SKM-1 treated with dmso at 0.1 percent for 144 hours (cell line): ENCODE measurements around the gene PSMD14.

Experiments
- DNase-seq: peaks from one replicate; lab custom pipeline; 2025; ENCODE audit not compliant: unreplicated experiment; lab: John Stamatoyannopoulos, UW

The PSMD14 gene

DNA sequence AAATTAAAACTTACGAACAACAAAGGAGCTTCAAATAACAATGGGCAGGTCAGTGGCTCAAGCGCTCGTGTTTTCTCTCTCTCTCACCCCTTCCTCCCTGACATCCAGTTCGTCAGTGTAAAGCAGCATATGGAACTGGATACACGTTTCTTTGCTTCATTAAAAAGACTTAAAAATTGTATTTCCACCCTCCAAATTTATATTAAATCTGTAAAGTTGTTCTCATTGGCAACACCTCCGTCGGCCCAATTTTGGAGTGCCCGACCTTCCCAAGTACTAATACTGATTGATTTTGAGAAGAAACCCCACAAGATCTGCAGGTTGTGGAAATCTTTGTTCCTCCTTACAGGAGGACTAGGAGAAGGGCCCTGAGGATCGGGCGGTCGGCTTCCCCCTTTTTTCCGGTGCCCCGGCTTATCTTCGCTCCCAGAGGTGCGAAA is 110.1 kb downstream of the PSMD14 start:
- no peak for DNase-seq

DNA sequence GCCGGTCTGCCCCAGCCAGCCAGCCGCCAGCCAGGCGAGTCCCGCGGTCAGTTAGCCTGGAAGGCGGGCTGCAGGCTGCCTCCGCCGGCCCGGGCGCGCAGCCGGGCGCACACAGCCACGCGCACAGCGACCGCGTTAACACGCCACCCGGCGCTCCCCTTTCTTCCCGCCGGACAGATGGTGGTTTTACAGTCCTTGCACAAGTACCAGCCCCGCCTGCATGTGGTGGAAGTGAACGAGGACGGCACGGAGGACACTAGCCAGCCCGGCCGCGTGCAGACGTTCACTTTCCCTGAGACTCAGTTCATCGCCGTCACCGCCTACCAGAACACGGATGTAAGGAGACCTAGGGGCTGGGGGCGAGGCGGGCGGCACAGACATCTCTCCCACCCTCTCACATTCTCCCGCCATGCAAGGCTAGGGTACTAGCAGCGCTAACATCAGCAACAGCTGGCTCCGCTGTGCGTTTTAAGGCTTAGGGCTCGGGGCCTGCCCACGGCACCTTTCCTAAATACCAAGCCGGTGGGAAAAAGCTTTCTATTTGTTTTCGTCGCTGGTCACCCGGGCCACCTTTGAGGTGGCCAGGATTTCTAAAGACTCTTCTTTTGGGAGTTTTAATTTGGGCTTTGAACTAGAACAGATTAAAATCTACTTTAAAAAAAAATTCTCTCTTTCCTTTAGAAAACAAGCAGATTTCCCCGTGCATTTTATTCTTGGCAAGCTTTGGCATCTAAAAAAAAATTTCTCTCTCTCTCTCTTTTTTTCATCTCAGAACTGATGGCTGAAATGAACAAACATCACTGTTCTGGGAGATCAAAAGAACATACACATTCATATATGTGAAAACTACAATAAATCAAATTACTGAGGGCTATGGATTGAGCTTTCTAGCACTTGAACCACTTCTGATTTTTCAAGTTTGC is 110.8 kb downstream of the PSMD14 start:
- no peak for DNase-seq

DNA sequence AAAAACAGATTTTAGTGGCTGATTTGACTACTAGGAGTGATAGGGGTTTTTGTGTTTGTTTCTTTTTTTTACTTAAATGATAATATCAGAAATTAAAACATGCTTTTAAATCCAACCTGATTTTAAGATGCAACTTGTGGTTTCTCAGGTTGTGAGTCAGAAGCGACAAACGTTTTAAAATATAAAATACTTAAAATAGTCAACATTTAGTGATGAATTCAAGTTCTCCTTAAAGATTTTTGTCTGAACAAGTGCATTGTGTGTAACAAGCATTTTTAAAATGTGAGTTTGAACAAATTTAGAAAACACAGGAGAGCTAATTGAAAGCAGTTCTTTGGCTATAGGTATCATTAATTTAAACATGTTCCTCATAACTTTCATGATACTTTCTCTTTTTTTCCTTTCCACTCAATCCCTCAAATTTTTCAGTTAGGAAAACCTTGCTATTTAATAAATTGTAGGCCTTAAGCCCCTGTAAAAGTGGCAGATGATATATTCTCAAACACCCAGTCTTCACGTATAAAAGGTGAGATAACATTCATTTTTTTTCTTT is 111.5 kb downstream of the PSMD14 start:
- no peak for DNase-seq

DNA sequence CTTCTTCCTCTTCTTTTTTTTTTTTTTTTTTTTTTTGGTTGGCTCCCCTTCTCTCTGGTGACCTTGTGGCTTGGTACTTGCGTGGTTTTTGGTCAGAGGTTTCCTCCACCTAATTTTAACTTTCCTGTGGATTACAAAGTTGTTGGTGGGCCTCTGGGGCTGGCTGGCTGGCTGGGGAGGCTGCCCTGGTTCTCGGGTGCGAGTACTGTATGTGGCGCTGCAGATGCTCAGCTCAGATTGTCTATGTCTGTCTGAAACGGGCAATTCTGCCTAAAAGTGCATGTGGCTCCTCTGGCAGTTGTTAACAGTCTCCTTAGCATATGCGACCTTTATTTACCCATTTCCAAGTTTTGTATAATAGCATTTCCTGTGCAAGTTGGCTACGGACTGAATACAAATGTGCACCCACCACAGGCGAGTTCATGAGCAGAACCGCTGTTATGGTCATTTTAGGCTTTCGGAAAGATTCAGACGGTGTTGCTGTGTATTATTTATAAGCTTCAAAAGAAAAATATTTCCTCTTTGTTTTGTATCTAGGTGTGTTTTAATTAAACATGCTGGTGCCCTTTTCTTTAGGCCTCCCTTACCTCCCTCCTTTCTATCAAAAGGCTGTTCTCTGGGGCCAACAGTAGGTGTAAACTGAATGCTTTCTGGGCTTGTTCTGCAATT is 112.3 kb downstream of the PSMD14 start:
- no peak for DNase-seq

DNA sequence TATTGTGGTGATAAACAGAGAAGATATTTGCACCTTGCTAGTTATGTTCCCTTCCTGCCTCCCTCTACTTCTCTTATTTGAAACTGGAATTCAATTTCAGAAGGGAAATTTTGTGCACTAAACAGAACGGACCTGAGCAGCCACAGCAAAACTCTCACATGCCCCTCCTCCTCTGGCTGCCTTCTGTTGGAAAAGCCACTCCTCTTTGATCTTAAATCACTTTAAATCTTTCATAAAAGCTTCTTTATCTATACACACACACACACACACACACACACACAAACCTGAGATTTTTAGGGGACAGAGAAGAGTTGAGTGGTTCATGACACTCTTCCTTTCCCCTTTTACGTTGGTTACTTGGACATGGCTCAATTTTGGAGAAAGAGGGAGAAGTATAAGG is 113.5 kb downstream of the PSMD14 start:
- no peak for DNase-seq

DNA sequence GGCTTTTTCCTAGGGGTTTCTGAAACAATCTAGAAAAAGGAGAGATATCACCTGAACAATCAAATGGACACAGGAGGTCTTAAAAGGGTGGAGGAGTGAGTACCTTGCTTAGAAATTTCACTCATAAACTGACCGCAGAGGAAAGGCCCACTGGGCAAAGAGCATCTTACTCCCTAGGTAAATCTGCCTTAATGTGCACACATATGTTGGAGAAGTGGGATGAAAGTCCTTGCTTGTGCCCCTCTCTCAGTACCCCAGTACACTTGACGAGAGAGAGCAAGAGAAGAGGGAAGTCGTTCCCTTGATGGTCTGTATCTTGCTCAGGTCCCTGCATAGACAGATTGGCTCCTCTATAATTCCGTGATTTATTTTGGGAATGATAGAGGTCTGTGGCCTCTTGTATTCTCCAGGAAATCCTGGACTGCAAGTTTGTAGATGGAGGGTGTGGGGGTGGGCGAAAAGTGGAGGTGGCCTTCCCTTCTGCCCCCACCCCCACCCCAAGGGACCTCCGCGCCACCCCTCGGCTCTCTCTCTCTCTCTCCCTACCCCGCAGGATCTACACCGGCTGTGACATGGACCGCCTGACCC is 114.7 kb downstream of the PSMD14 start:
- no peak for DNase-seq

DNA sequence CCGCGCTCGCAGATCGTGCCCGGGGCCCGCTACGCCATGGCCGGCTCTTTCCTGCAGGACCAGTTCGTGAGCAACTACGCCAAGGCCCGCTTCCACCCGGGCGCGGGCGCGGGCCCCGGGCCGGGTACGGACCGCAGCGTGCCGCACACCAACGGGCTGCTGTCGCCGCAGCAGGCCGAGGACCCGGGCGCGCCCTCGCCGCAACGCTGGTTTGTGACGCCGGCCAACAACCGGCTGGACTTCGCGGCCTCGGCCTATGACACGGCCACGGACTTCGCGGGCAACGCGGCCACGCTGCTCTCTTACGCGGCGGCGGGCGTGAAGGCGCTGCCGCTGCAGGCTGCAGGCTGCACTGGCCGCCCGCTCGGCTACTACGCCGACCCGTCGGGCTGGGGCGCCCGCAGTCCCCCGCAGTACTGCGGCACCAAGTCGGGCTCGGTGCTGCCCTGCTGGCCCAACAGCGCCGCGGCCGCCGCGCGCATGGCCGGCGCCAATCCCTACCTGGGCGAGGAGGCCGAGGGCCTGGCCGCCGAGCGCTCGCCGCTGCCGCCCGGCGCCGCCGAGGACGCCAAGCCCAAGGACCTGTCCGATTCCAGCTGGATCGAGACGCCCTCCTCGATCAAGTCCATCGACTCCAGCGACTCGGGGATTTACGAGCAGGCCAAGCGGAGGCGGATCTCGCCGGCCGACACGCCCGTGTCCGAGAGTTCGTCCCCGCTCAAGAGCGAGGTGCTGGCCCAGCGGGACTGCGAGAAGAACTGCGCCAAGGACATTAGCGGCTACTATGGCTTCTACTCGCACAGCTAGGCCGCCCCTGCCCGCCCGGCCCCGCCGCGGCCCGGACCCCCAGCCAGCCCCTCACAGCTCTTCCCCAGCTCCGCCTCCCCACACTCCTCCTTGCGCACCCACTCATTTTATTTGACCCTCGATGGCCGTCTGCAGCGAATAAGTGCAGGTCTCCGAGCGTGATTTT is 115.5 kb downstream of the PSMD14 start:
- DNase-seq: no peak

DNA sequence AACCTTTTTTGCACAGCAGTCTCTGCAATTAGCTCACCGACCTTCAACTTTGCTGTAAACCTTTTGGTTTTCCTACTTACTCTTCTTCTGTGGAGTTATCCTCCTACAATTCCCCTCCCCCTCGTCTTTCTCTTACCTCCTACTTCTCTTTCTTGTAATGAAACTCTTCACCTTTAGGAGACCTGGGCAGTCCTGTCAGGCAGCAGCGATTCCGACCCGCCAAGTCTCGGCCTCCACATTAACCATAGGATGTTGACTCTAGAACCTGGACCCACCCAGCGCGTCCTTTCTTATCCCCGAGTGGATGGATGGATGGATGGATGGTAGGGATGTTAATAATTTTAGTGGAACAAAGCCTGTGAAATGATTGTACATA is 116.2 kb downstream of the PSMD14 start:
- no peak for DNase-seq

DNA sequence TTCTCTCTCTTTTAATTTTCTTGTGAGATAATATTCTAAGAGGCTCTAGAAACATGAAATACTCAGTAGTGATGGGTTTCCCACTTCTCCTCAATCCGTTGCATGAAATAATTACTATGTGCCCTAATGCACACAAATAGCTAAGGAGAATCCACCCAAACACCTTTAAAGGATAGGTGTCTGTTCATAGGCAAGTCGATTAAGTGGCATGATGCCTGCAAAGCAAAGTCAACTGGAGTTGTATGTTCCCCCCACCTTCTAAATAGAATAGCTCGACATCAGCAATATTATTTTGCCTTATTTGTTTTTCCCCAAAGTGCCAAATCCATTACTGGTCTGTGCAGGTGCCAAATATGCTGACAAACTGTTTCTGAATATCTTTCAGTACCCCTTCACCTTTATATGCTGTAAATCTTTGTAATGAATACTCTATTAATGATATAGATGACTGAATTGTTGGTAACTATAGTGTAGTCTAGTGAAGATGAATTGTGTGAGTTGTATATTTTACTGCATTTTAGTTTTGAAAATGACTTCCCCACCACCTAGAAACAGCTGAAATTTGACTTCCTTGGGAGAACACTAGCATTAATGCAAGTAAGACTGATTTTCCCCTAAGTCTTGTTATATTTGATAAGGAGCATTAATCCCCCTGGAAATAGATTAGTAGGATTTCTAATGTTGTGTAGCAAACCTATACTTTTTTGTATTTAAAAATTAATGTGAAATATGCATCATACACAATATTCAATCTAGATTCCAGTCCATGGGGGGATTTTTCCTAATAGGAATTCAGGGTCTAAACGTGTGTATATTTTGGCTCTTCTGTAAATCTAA is 116.9 kb downstream of the PSMD14 start:
- DNase-seq: no peak

DNA sequence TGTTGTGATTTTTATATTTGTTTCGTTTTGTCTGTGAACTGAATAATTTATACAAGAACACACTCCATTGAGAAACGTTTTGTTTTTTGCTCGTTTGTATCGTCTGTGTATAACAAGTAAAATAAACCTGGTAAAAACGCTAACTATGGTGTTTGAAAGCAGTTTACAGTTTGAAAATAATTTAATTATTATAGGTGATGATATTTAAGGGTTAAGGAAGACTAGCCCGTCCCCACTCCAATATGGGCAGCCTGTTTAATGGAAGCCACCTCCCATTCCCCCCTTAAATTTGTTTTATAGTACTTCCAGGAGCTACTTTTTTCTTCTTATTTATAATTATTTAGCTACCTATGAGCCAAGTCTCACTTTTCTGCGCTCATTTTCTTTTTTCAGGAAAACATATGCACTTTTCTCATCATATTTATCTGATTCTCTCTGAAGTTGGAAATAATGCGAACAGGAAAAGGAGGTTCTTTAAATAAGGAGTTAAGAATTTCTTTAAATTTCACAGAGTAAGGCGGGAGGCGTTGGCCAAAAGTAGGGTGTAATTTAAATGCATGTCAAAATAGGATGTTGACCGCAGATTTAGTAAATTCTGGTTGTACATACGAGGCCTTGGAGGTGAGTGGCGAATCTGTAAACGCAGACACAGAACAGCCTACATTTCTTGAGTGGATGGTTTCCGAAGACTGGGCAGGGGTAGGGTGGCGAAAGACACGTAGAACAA is 117.7 kb downstream of the PSMD14 start:
- no peak for DNase-seq

DNA sequence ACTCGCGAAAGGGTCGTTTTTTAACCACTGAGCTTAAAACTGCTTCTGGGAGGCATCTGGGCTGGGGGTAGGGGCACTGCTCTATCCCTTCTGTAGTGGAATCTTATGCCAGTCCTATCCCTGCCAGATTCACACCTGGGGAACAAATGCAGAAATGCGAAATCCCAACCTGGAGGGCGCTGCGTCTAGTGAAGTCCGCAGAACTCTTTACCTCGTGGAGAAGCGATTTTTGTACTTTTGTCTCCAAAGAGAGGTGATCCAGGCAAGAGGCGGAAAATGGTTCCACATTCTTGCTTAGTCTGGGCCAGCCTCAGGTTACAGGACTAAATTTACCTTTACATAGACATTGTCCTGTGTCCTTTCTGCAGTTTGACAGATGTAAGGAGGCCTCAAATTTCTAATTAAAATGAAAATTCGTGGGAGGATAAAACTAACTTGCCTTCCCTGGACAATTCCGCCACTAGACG is 118.3 kb downstream of the PSMD14 start:
- DNase-seq: no peak

DNA sequence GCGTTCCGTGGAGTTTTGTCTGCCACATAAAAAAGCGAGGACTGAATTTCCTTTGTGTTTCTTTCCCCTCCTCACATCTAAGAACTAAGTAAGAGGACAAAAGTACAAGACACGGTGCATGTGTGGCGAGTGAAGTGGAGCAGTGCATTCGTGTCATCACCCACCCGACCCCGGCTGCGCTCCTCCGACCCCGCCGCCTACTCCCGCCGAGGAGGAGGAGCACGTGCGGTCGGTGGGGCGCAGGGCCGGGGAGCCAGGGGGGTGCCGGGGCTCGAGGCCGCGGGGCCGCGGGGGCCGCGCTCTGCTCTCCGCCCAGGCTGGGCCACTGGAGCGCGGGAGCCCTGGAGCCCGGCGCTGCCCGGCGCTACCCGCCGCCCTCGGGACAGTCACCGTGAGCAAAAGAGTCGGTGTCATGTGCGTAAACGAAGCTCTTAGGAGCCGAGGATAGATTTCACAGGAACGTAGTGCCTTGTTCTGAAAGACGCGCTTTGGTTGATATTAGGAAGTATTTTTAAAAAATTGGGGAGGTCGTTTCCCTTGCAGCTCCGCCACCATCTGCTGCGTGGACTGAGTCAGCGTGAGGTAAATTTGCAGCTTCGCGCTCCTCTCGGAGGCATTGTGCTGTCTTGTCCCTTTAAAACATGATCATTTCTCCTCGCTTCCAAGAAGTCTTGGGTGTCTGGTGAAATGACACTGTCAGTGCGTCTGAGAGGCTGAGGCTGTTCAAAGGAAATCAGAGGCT is 118.9 kb downstream of the PSMD14 start:
- DNase-seq: no peak

DNA sequence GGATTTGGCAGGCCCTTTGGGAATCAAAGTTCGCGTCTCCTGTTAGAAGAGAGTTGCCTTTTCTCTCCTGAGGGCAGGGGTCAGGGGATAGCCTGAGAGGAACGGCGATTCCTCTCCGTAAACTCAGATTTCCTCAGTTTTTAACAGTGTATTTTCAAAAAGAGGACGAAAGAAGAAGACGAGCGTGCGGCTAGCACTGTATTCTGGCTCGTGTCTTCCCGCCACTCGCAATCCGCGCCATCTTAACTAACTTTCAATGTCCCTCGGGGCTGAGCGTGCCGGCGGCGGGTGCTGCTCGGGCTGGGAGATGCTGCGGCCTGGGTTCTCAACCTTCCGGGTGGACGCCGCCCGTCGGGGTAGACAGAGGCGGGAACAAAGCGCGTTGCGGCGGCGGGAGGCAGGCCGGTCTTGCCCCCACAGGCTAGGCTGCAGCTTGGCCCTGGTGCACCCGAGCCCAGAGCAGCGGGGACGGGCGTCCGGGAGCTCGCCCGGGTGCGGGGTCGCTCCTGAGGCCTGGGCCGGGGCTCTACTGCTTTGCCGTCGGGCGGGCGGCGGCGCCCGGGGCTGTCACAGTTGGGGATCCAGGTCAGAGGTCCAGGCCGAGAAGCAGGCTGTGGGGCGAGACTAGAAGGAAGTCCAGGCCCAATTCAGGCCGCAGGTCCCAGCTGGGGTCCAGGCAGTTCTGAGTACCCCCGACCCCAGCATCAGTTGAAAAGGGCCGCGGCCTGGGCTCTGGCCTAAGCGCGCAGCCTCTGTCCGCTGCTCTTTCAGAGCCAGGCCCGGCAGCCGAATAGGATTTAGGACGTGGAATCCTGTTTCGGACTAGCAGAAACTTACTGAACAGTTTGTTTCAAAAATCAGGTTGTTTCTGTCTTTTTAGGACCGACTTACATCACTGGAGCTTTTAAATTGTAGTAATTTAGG is 119.7 kb downstream of the PSMD14 start:
- DNase-seq: no peak

DNA sequence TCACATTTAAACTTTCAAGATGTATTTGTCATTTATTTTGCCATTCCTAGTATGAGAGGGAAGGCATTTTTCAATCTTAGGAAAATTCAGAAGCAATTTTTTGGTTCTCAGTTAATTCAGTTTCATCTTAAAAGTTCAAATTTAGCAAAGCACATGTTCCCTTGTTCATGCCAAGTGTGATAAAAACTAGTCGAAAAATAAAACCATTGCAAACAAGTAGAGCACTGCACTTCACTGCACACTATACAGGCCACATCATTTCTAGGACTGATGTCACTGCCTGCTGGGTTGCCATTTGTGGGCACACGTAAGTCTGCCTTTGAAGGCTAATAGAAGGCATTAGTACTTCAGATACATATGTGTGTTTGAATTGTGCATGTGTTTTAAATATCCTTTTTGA is 122.2 kb downstream of the PSMD14 start:
- no peak for DNase-seq

DNA sequence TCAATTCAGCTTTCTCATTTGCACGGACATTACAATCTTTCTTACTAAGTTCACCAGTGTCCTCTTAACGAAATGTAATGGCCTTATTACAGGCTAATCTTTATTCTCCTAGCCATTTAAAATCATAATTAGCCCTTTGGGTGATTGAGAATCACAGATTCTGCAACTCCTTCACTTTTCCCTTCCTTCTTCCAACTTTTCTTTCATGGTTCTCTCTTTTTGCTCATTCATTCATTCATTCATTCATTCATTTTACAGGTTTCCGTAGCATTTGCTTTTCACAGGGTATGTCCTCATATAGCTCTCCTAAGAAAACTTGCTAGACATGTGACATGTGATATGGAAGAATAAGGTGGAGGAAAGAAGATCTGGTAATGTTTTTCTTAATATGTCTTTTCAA is 123.9 kb downstream of the PSMD14 start:
- no peak for DNase-seq

DNA sequence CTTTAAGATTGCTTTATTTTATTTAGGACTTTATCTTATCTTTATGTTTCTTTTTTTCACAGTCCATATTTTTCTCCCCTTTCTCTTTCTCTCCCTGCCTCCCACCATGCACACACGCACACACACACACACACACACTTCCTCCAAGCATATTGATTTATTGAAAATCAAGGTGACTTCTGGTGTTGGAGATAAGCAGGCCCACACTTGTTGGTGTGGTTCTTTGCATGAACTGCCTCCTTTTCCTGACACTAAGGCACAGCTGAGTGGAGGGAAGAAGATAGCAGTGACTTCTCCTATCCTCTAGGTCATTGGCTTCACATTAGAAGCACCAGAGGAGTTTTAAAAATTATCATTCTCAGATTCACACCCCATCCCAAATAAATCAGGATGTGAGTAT is 125.9 kb downstream of the PSMD14 start:
- no peak for DNase-seq

DNA sequence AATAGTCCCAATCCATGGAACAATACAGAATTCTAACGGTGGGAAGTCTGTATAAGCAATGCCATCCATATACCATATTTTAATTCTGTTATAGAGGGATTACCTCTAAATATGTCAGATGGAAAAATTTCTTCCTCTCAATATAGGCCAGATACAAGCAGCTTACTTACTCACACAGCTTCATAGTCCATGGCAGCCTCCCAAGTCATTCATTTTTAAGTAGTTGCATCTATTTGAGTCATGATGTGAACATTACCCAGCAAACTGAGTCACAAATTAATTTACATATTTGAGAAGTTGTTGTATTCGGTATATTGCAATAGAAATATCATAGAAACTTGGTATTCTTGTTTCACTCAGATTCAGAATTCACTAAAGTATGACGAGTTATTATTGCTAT is 128.2 kb downstream of the PSMD14 start:
- no peak for DNase-seq
